Vagina (tissue), 2 donors: Measurements from ENCODE around the gene KRT14.

Experiments used
- CTCF ChIP-seq, 3 experiments: fragments of 450-650 bp in 2 of 3; fragments of 200-600 bp in 1 of 3; sonication (generic) in 1 of 3; IDR thresholded peaks; one replicate each; pipeline ENCODE4 v1.5.1; 2017 to 2019; ENCODE audit warnings: antibody characterized with exemption in 3 of 3, mild to moderate bottlenecking in 2 of 3, moderate library complexity in 2 of 3
- POLR2AphosphoS5 ChIP-seq, 2 donors: sonication (generic); formaldehyde crosslinking; IDR thresholded peaks; one replicate each; pipeline ENCODE4 v1.9.0; 2017; ENCODE audit warnings: antibody characterized with exemption in 2 of 2, mild to moderate bottlenecking in 2 of 2, low read depth in 1 of 2; ENCODE audit not compliant: insufficient read depth in 1 of 2

DNA sequence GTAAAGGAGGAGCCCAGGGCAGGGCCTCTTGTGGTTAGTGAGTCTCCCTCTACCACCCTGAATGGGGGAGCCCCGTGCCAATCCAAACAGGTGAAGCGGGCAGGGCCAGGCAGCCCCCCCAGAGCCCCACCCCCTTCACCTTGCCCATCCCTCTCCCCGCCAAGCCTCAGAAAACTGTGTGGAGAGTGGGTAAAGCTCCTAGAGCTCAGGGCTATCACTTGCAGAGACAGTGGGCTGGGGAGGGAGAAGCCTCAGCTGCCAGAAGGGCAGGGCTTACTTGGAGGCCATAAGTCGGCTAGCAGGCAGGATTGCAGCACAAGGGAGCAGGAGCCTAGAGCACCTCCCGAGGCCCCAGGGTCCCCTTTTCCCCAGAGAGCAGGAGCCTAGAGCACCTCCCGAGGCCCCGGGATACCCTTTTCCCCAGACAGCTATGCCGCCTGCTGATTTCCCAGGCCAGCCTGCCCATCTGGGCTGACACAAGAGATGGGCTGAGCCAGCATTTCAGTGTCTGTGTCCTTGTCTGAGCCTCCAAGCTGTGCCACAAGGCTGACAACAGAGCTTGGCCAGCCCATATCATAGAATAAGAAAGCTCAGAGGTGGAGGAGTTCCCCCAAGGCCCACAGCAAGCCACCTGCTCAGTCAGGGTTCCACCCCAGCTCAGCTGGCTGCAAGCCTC lies 6.7 kb upstream of the KRT14 start:
- TF ChIP-seq CTCF (IDR thresholded peaks at IDR 0.05) (no peak), POLR2AphosphoS5 (IDR thresholded peaks at IDR 0.05; ENCODE audit: insufficient read depth in 1 of 2, low read depth in 1 of 2) (no peak)
